GM19035 (cell line): ENCODE data around the gene HIC2.
"Not testable (repeated sequence)": the region's sequence is repeated elsewhere in the genome, so short reads cannot be mapped to it uniquely, and the experiment has no call there.

Experiments used
- ATAC-seq: cut with Tn5 transposase; IDR thresholded peaks from one replicate; pipeline ENCODE4 v1.9.1; 2021; ENCODE audit not compliant: unreplicated experiment

Gene HIC2

GRCh38 chr22:21417227-21417746 lies at the start of gene HIC2:
Gene HIC2, plus strand, starts transcription at chr22:21417371. Its CDS starts 25,461 bp downstream, at chr22:21442832.
- ATAC-seq: peak; percentile 84

- not testable (repeated sequence) for ATAC-seq
Measured at GRCh38 chr22:21368603-21369310, 48.4 kb upstream of the HIC2 start.

- not testable (repeated sequence) for ATAC-seq
Measured at GRCh38 chr22:21375880-21376279, 41.3 kb upstream of the HIC2 start.

GRCh38 chr22:21383701-21384467 lies 33.3 kb upstream of the HIC2 start, which contains the start of gene RIMBP3B:
Gene RIMBP3B, plus strand, starts transcription at chr22:21383751. Its CDS starts 108 bp downstream, at chr22:21383859.
- not testable (repeated sequence) for ATAC-seq

- ATAC-seq: not testable (repeated sequence)
Measured at GRCh38 chr22:21384468-21385357, 32.5 kb upstream of the HIC2 start.

GRCh38 chr22:21389480-21389879 lies 27.7 kb upstream of the HIC2 start:
- ATAC-seq: not testable (repeated sequence)

GRCh38 chr22:21390013-21390412 lies 27.2 kb upstream of the HIC2 start:
- not testable (repeated sequence) for ATAC-seq

- ATAC-seq: not testable (repeated sequence)
Measured at GRCh38 chr22:21394613-21395012, 22.6 kb upstream of the HIC2 start.

GRCh38 chr22:21401197-21401969 lies 15.8 kb upstream of the HIC2 start:
- ATAC-seq: not testable (repeated sequence)

GRCh38 chr22:21402763-21403314 lies 14.3 kb upstream of the HIC2 start:
- ATAC-seq: not testable (repeated sequence)

- not testable (repeated sequence) for ATAC-seq
Measured at GRCh38 chr22:21407139-21407538, 10.0 kb upstream of the HIC2 start.

- not testable (repeated sequence) for ATAC-seq
Measured at GRCh38 chr22:21407792-21408191, 9.4 kb upstream of the HIC2 start.

GRCh38 chr22:21416375-21416774 lies 796 bp upstream of the HIC2 start:
- not testable (repeated sequence) for ATAC-seq

GRCh38 chr22:21417853-21418252 lies 682 bp downstream of the HIC2 start:
- ATAC-seq: not testable (repeated sequence)

GRCh38 chr22:21418974-21419638 lies 1.9 kb downstream of the HIC2 start:
- not testable (repeated sequence) for ATAC-seq

- not testable (repeated sequence) for ATAC-seq
Measured at GRCh38 chr22:21420180-21420763, 3.1 kb downstream of the HIC2 start.

GRCh38 chr22:21424084-21424709 lies 7.0 kb downstream of the HIC2 start:
- not testable (repeated sequence) for ATAC-seq
